HG03575 (cell line): ENCODE data around the gene ZNF112.

Experiments
- ATAC-seq: cut with Tn5 transposase; IDR thresholded peaks from one replicate; pipeline ENCODE4 v1.9.1; 2021; ENCODE audit not compliant: unreplicated experiment, insufficient number of reproducible peaks, low FRiP score; ENCODE audit errors: extremely low read depth

Gene ZNF112

GRCh38 chr19:44303320-44303719 is 53.2 kb downstream of the ZNF112 start:
- ATAC-seq: no peak

GRCh38 chr19:44284968-44285367 is 71.5 kb downstream of the ZNF112 start:
- ATAC-seq: no peak

DNA sequence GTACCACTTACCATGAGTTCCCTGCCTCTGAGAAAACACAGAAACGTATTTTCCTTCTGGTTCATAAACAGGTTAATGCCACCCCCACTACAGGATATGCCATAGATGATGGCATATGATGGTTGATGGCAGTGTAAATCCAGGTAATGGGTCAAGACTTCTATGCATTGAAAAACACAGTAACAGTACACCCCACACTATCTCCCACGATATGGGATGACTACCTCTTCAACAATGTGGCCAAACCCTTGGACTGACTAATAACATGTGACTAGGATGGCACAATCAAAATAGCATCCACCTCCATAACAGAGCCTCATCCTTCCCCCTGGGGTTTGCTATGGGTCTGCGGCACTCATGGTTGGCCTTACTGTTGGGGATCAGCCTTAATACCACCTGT is 73.6 kb downstream of the ZNF112 start:
- no peak for ATAC-seq

GRCh38 chr19:44280916-44281315 is 75.6 kb downstream of the ZNF112 start:
- no peak for ATAC-seq

GRCh38 chr19:44278181-44278690 is 78.2 kb downstream of the ZNF112 start:
- no peak for ATAC-seq

GRCh38 chr19:44277331-44277730 is 79.1 kb downstream of the ZNF112 start:
- ATAC-seq: no peak
